Neural cell (in vitro differentiated cells): ENCODE data around the gene RCVRN. TPM values are rescaled to one million over a fixed set of nuclear protein-coding genes. Genes with fewer than 3 reads are reported as not detected.

Experiments used
- H2AFZ ChIP-seq: fragments of 200-600, 300-800 bp; sonication (generic), shearing (Covaris generic); 2 replicates; pipeline ENCODE4 v1.6.0; 2014; ENCODE audit warnings: low read depth, mild to moderate bottlenecking, antibody characterized with exemption, low read length, moderate library complexity
- H3F3A ChIP-seq: fragments of 200-600 bp; shearing (Covaris generic); 2 replicates; pipeline ENCODE4 v1.6.1; 2016; ENCODE audit warnings: mild to moderate bottlenecking, moderate library complexity, mixed read lengths, antibody characterized with exemption, low read length; ENCODE audit not compliant: insufficient read depth, poor library complexity, severe bottlenecking
- H3K27ac ChIP-seq: fragments of 200-600, 300-800 bp; sonication (generic), shearing (Covaris generic); 2 replicates; pipeline ENCODE4 v1.5.1; 2014; ENCODE audit warnings: mild to moderate bottlenecking, low read length, moderate library complexity
- H3K27me3 ChIP-seq: fragments of 300-800, 200-600 bp; sonication (generic), shearing (Covaris generic); 2 replicates; pipeline ENCODE4 v1.6.0; 2014; ENCODE audit warnings: mild to moderate bottlenecking, low read depth, low read length, moderate library complexity; ENCODE audit not compliant: insufficient read depth
- H3K36me3 ChIP-seq: fragments of 300-800, 200-600 bp; sonication (generic), shearing (Covaris generic); 2 replicates; pipeline ENCODE4 v1.5.1; 2014; ENCODE audit warnings: mild to moderate bottlenecking, antibody characterized with exemption, low read length, moderate library complexity; ENCODE audit not compliant: insufficient read depth
- H3K4me2 ChIP-seq: fragments of 300-800, 200-600 bp; sonication (generic), shearing (Covaris generic); 2 replicates; pipeline ENCODE4 v1.6.0; 2014; ENCODE audit warnings: mild to moderate bottlenecking, low read length
- H3K4me3 ChIP-seq: fragments of 300-800, 200-600 bp; sonication (generic), shearing (Covaris generic); 2 replicates; pipeline ENCODE4 v1.5.1; 2014; ENCODE audit warnings: mild to moderate bottlenecking, low read length, moderate library complexity
- H3K79me2 ChIP-seq: fragments of 200-600 bp; shearing (Covaris generic); replicated peaks from 2 replicates; pipeline ENCODE4 v1.6.0; 2014; ENCODE audit warnings: mild to moderate bottlenecking, low read length, moderate library complexity; ENCODE audit not compliant: insufficient read depth
- H3K9ac ChIP-seq: fragments of 300-800, 200-600 bp; sonication (generic), shearing (Covaris generic); 2 replicates; pipeline ENCODE4 v1.6.1; 2016; ENCODE audit warnings: mild to moderate bottlenecking, low read length, mixed read lengths
- H3K9me2 ChIP-seq: fragments of 200-600 bp; shearing (Covaris generic); 2 replicates; pipeline ENCODE4 v1.6.1; 2016; ENCODE audit warnings: mild to moderate bottlenecking, low read length, mixed read lengths; ENCODE audit not compliant: insufficient read depth
- H3K9me3 ChIP-seq: fragments of 200-600, 300-800 bp; sonication (generic), shearing (Covaris generic); 2 replicates; pipeline ENCODE4 v1.6.1; 2016; ENCODE audit warnings: mild to moderate bottlenecking, mixed run types, low read length, moderate library complexity, mixed read lengths
- H4K20me1 ChIP-seq: fragments of 200-600 bp; shearing (Covaris generic); 2 replicates; pipeline ENCODE4 v1.6.1; 2016; ENCODE audit warnings: mild to moderate bottlenecking, mixed run types; ENCODE audit not compliant: insufficient read depth
- EP300 ChIP-seq: fragments of 450-650 bp; conservative IDR thresholded peaks from 2 replicates; pipeline ENCODE4 v1.6.1; 2014; ENCODE audit warnings: antibody characterized with exemption, mild to moderate bottlenecking, moderate library complexity; ENCODE audit not compliant: poor library complexity, severe bottlenecking
- EZH2 ChIP-seq: fragments of 200-600, 300-800 bp; shearing (Covaris generic), sonication (generic); IDR thresholded peaks from 2 replicates; pipeline ENCODE4 v1.6.1; 2014; ENCODE audit warnings: antibody characterized with exemption, low read length, borderline replicate concordance, mild to moderate bottlenecking; ENCODE audit not compliant: insufficient read depth, poor library complexity, severe bottlenecking
- MXI1 ChIP-seq: fragments of 450-650 bp; conservative IDR thresholded peaks from 2 replicates; pipeline ENCODE4 v1.6.1; 2014; ENCODE audit warnings: antibody characterized with exemption, mild to moderate bottlenecking; ENCODE audit not compliant: poor library complexity, severe bottlenecking
- POLR2AphosphoS5 ChIP-seq: IDR thresholded peaks from 2 replicates; pipeline ENCODE4 v1.6.1; 2012
- RAD21 ChIP-seq: fragments of 450-650 bp; conservative IDR thresholded peaks from 2 replicates; pipeline ENCODE4 v1.6.1; 2014; ENCODE audit warnings: antibody characterized with exemption, mild to moderate bottlenecking, moderate library complexity
- SMC3 ChIP-seq: fragments of 450-650 bp; conservative IDR thresholded peaks from 2 replicates; pipeline ENCODE4 v1.6.1; 2014; ENCODE audit warnings: antibody characterized with exemption, mild to moderate bottlenecking, moderate library complexity; ENCODE audit not compliant: poor library complexity
- TAF1 ChIP-seq: IDR thresholded peaks from 2 replicates; pipeline ENCODE4 v1.6.1; 2012; ENCODE audit warnings: low read depth
- polyA plus RNA-seq: library from polyadenylated mRNA; depleted of rRNA; stranded (reverse); fragments of >200 nt; gene quantifications from 2 replicates; pipeline ENCODE4 v1.2.3, GENCODE V29; 2014
- TF ChIP-seq, protein P1 (sequence below): fragments of 450-650 bp; IDR thresholded peaks from 2 replicates; pipeline ENCODE4 v1.5.1; 2014; ENCODE audit warnings: antibody characterized with exemption, mild to moderate bottlenecking, moderate library complexity; ENCODE audit not compliant: poor library complexity, severe bottlenecking
- TF ChIP-seq, protein P2 (sequence below): IDR thresholded peaks from 2 replicates; pipeline ENCODE4 v1.6.1; 2012; ENCODE audit warnings: borderline replicate concordance

RCVRN gene
- polyA plus RNA-seq, 1 donor from 2014 or later = 1.1 TPM

DNA sequence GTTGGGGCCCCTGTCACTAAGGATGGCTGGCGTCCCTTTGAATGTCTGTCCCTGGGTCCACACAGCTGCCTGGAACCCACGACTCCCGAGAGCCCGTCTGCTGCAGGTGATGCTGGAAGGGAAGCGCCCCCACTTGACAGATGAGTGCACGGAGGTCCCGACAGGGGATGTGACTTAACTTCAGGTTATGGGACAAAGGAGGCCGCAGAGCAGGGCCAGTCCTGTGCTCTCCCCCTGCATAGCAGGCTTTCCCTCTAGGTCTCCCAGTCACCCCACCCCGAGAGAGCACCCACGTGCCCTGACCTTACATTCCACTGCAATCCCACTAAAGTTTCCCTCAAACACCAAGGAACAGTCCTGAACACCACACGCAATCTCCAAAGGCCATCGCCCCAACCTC, 6.0 kb upstream of the RCVRN start:
- no peaks in the 10 kb centered on the region for H3K79me2 ChIP-seq
- no peaks in the 10 kb centered on the region for H3K36me3 ChIP-seq
- no peaks in the 10 kb centered on the region for H3K9me3 ChIP-seq
- no peaks in the 10 kb centered on the region for H3K9me2 ChIP-seq
- no peaks in the 10 kb centered on the region for H3K27me3 ChIP-seq
- H3K4me2 ChIP-seq = no peak overlapping the region
- no peak overlapping the region for H2AFZ ChIP-seq
- TF ChIP-seq EZH2 (no peak), MXI1 (no peak), SMC3 (no peak), POLR2AphosphoS5 (no peak), EP300 (no peak), TAF1 (no peak)
- TF ChIP-seq, protein P1, sequence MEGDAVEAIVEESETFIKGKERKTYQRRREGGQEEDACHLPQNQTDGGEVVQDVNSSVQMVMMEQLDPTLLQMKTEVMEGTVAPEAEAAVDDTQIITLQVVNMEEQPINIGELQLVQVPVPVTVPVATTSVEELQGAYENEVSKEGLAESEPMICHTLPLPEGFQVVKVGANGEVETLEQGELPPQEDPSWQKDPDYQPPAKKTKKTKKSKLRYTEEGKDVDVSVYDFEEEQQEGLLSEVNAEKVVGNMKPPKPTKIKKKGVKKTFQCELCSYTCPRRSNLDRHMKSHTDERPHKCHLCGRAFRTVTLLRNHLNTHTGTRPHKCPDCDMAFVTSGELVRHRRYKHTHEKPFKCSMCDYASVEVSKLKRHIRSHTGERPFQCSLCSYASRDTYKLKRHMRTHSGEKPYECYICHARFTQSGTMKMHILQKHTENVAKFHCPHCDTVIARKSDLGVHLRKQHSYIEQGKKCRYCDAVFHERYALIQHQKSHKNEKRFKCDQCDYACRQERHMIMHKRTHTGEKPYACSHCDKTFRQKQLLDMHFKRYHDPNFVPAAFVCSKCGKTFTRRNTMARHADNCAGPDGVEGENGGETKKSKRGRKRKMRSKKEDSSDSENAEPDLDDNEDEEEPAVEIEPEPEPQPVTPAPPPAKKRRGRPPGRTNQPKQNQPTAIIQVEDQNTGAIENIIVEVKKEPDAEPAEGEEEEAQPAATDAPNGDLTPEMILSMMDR = no peak
- TF ChIP-seq, protein P2, sequence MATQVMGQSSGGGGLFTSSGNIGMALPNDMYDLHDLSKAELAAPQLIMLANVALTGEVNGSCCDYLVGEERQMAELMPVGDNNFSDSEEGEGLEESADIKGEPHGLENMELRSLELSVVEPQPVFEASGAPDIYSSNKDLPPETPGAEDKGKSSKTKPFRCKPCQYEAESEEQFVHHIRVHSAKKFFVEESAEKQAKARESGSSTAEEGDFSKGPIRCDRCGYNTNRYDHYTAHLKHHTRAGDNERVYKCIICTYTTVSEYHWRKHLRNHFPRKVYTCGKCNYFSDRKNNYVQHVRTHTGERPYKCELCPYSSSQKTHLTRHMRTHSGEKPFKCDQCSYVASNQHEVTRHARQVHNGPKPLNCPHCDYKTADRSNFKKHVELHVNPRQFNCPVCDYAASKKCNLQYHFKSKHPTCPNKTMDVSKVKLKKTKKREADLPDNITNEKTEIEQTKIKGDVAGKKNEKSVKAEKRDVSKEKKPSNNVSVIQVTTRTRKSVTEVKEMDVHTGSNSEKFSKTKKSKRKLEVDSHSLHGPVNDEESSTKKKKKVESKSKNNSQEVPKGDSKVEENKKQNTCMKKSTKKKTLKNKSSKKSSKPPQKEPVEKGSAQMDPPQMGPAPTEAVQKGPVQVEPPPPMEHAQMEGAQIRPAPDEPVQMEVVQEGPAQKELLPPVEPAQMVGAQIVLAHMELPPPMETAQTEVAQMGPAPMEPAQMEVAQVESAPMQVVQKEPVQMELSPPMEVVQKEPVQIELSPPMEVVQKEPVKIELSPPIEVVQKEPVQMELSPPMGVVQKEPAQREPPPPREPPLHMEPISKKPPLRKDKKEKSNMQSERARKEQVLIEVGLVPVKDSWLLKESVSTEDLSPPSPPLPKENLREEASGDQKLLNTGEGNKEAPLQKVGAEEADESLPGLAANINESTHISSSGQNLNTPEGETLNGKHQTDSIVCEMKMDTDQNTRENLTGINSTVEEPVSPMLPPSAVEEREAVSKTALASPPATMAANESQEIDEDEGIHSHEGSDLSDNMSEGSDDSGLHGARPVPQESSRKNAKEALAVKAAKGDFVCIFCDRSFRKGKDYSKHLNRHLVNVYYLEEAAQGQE = no peak
- no peaks in the 10 kb centered on the region for H4K20me1 ChIP-seq
- no peak overlapping the region for H3K27ac ChIP-seq
- no peak overlapping the region for H3K9ac ChIP-seq
- H3F3A ChIP-seq = no peaks in the 10 kb centered on the region
- no peak overlapping the region for H3K4me3 ChIP-seq

DNA sequence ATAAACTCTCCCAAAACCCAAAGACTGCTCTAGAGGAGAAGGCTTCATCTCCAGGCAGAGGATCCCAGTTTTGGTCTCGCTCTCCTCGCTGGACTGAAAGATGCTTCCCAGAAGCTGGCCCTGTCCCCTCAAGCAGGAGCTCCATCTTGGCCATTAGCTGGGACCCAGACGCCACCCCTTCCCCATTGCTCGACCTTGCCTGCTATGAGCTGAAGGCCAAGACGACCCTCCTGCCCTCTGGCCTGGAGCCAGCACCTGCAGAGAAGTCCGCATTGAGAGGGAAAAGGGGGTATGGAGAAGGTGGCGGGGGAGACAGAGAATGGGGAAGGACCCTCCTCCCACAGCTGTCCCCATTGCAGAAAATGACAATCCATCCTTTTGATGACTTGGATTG, 3.6 kb upstream of the RCVRN start:
- Histone ChIP-seq H3K9me2 (no peaks in the 10 kb centered on the region), H3F3A (no peaks in the 10 kb centered on the region), H3K9ac (no peak overlapping the region)

More for the DNA sequence above, 3.6 kb upstream of the RCVRN start:
- Histone ChIP-seq H3K4me3 (no peak overlapping the region), H3K36me3 (no peaks in the 10 kb centered on the region), H3K27me3 (no peaks in the 10 kb centered on the region), H3K79me2 (no peaks in the 10 kb centered on the region), H2AFZ (no peak overlapping the region), H3K4me2 (no peak overlapping the region), H3K9me3 (no peaks in the 10 kb centered on the region), H4K20me1 (no peaks in the 10 kb centered on the region), H3K27ac (no peak overlapping the region)
- TF ChIP-seq EP300 = no peak
- no peak for TF ChIP-seq RAD21
- no peak for TF ChIP-seq POLR2AphosphoS5
- no peak for TF ChIP-seq MXI1
- TF ChIP-seq, protein P2 = no peak
- TF ChIP-seq, protein P1 = no peak
- TF ChIP-seq TAF1 = no peak
- TF ChIP-seq SMC3 = no peak
- TF ChIP-seq EZH2 = no peak
